ENCODE results near the gene STAT6. TPM values are rescaled to one million over a fixed set of nuclear protein-coding genes. Genes with fewer than 3 reads are reported as not detected.

STAT6 gene
- total and polyA plus RNA-seq, 5 donors, result 57.6 to 89.6 (median 82.8) TPM

GRCh38 chr12:57098546-57098945, 12.6 kb downstream of the STAT6 start:
- intact Hi-C loops (cut with DNase I), result no loop called here
- WGBS, result 79% methylated on average over 1 of the region's 1 CpG
- ATAC-seq, result no peak
- H3K27me3 ChIP-seq (ENCODE audit: control insufficient read depth, insufficient read depth), result no peaks in the 10 kb centered on the region
- no peak overlapping the region for H3K4me3 ChIP-seq (ENCODE audit: low read length)
- no peaks in the 10 kb centered on the region for H3K9me3 ChIP-seq (ENCODE audit: control insufficient read depth, low read length)
- no peak overlapping the region for H3K27ac ChIP-seq (ENCODE audit: low read length)
- no peak for DNase-seq
- no peaks in the 10 kb centered on the region for H3K4me1 ChIP-seq (ENCODE audit: control insufficient read depth, insufficient read depth, low read length)

- Histone ChIP-seq H3K27me3 (ENCODE audit: control insufficient read depth, insufficient read depth) (no peaks in the 10 kb centered on the region), H3K9me3 (ENCODE audit: control insufficient read depth, low read length) (no peaks in the 10 kb centered on the region), H3K27ac (ENCODE audit: low read length) (no peak overlapping the region), H3K4me1 (ENCODE audit: control insufficient read depth, insufficient read depth, low read length) (no peaks in the 10 kb centered on the region), H3K4me3 (ENCODE audit: low read length) (no peak overlapping the region)
- intact Hi-C loops (cut with DNase I), result no loop called here
- WGBS, result 89% methylated on average over 8 of the region's 8 CpGs
- DNase-seq, result no peak
- ATAC-seq, result no peak
Measured at GRCh38 chr12:57097554-57097835, 13.7 kb downstream of the STAT6 start.

GRCh38 chr12:57096748-57097553, 14.2 kb downstream of the STAT6 start:
- Histone ChIP-seq H3K4me1 (ENCODE audit: control insufficient read depth, insufficient read depth, low read length) (no peaks in the 10 kb centered on the region), H3K4me3 (ENCODE audit: low read length) (no peak overlapping the region), H3K27ac (ENCODE audit: low read length) (no peak overlapping the region), H3K9me3 (ENCODE audit: control insufficient read depth, low read length) (no peaks in the 10 kb centered on the region), H3K27me3 (ENCODE audit: control insufficient read depth, insufficient read depth) (no peaks in the 10 kb centered on the region)
- ATAC-seq, result no peak
- intact Hi-C loops (cut with DNase I), result no loop called here
- 87% methylated on average over 8 of the region's 8 CpGs for WGBS
- DNase-seq, result peak in 1 of 3 donors; percentile 45

GRCh38 chr12:57096099-57096572, 15.0 kb downstream of the STAT6 start:
- Histone ChIP-seq H3K9me3 (ENCODE audit: control insufficient read depth, low read length) (no peaks in the 10 kb centered on the region), H3K27ac (ENCODE audit: low read length) (no peak overlapping the region), H3K4me1 (ENCODE audit: control insufficient read depth, insufficient read depth, low read length) (peaks cover under 1% of the 10 kb centered on the region), H3K27me3 (ENCODE audit: control insufficient read depth, insufficient read depth) (no peaks in the 10 kb centered on the region), H3K4me3 (ENCODE audit: low read length) (no peak overlapping the region)
- DNase-seq, result peak in 1 of 3 donors; percentile 40
- WGBS, result 80% methylated on average over 6 of the region's 6 CpGs
- intact Hi-C loops (cut with DNase I), result no loop called here
- ATAC-seq, result no peak

GRCh38 chr12:57095440-57095839, 15.7 kb downstream of the STAT6 start:
- H3K4me1 ChIP-seq (ENCODE audit: control insufficient read depth, insufficient read depth, low read length), result peaks cover 4% of the 10 kb centered on the region
- intact Hi-C loops (cut with DNase I), result no loop called here
- 82% methylated on average over 3 of the region's 3 CpGs for WGBS
- no peak for ATAC-seq
- peak in 1 of 3 donors; percentile 32 for DNase-seq
- H3K4me3 ChIP-seq (ENCODE audit: low read length), result no peak overlapping the region
- H3K9me3 ChIP-seq (ENCODE audit: control insufficient read depth, low read length), result no peaks in the 10 kb centered on the region
- H3K27ac ChIP-seq (ENCODE audit: low read length), result no peak overlapping the region
- no peaks in the 10 kb centered on the region for H3K27me3 ChIP-seq (ENCODE audit: control insufficient read depth, insufficient read depth)

- peak overlapping the region; percentile 40 for H3K27ac ChIP-seq (ENCODE audit: low read length)
- H3K27me3 ChIP-seq (ENCODE audit: control insufficient read depth, insufficient read depth), result no peaks in the 10 kb centered on the region
- H3K4me3 ChIP-seq (ENCODE audit: low read length), result no peak overlapping the region
- peak in 1 of 3 donors; percentile 60 for DNase-seq
- peaks cover 4% of the 10 kb centered on the region for H3K4me1 ChIP-seq (ENCODE audit: control insufficient read depth, insufficient read depth, low read length)
- no peaks in the 10 kb centered on the region for H3K9me3 ChIP-seq (ENCODE audit: control insufficient read depth, low read length)
- ATAC-seq, result no peak
- WGBS, result 45% methylated on average over 15 of the region's 15 CpGs
- intact Hi-C loops (cut with DNase I), result no loop called here
Measured at GRCh38 chr12:57094208-57095160, 16.7 kb downstream of the STAT6 start.

GRCh38 chr12:57093415-57094207, 17.6 kb downstream of the STAT6 start:
- peaks cover 4% of the 10 kb centered on the region for H3K4me1 ChIP-seq (ENCODE audit: control insufficient read depth, insufficient read depth, low read length)

GRCh38 chr12:57092876-57093414, 18.2 kb downstream of the STAT6 start:
- H3K27me3 ChIP-seq (ENCODE audit: control insufficient read depth, insufficient read depth), result no peaks in the 10 kb centered on the region
- ATAC-seq (no peak), DNase-seq (no peak)
- intact Hi-C loops (cut with DNase I), result no loop called here
- no peak overlapping the region for H3K27ac ChIP-seq (ENCODE audit: low read length)
- no peaks in the 10 kb centered on the region for H3K9me3 ChIP-seq (ENCODE audit: control insufficient read depth, low read length)
- peaks cover 4% of the 10 kb centered on the region for H3K4me1 ChIP-seq (ENCODE audit: control insufficient read depth, insufficient read depth, low read length)
- H3K4me3 ChIP-seq (ENCODE audit: low read length), result no peak overlapping the region
- WGBS, result 72% methylated on average over 4 of the region's 4 CpGs

More at GRCh38 chr12:57093415-57094207, 17.6 kb downstream of the STAT6 start:
- no peaks in the 10 kb centered on the region for H3K9me3 ChIP-seq (ENCODE audit: control insufficient read depth, low read length)
- H3K27me3 ChIP-seq (ENCODE audit: control insufficient read depth, insufficient read depth), result no peaks in the 10 kb centered on the region
- peak; percentile 58 to 68 for ATAC-seq
- intact Hi-C loops (cut with DNase I), result no loop called here
- peak overlapping the region; percentile 9 for H3K27ac ChIP-seq (ENCODE audit: low read length)
- H3K4me3 ChIP-seq (ENCODE audit: low read length), result no peak overlapping the region
- WGBS, result 36% methylated on average over 24 of the region's 24 CpGs
- peak; percentile 83 to 93 (median 92) for DNase-seq

GRCh38 chr12:57092529-57092862, 18.7 kb downstream of the STAT6 start:
- no peaks in the 10 kb centered on the region for H3K9me3 ChIP-seq (ENCODE audit: control insufficient read depth, low read length)
- no peaks in the 10 kb centered on the region for H3K27me3 ChIP-seq (ENCODE audit: control insufficient read depth, insufficient read depth)
- 73% methylated on average over 5 of the region's 5 CpGs for WGBS
- no peak for ATAC-seq
- H3K27ac ChIP-seq (ENCODE audit: low read length), result no peak overlapping the region
- H3K4me3 ChIP-seq (ENCODE audit: low read length), result no peak overlapping the region
- peaks cover 4% of the 10 kb centered on the region for H3K4me1 ChIP-seq (ENCODE audit: control insufficient read depth, insufficient read depth, low read length)
- peak in 1 of 3 donors; percentile 49 for DNase-seq
- intact Hi-C loops (cut with DNase I), result no loop called here

GRCh38 chr12:57091638-57092528, 19.3 kb downstream of the STAT6 start:
- peaks cover 4% of the 10 kb centered on the region for H3K4me1 ChIP-seq (ENCODE audit: control insufficient read depth, insufficient read depth, low read length)
- H3K27ac ChIP-seq (ENCODE audit: low read length), result no peak overlapping the region
- DNase-seq, result peak in 2 of 3 donors; percentile 61 to 65

More at GRCh38 chr12:57091638-57092528, 19.3 kb downstream of the STAT6 start:
- Histone ChIP-seq H3K4me3 (ENCODE audit: low read length) (no peak overlapping the region), H3K27me3 (ENCODE audit: control insufficient read depth, insufficient read depth) (no peaks in the 10 kb centered on the region), H3K9me3 (ENCODE audit: control insufficient read depth, low read length) (no peaks in the 10 kb centered on the region)
- ATAC-seq, result no peak
- 66% methylated on average over 25 of the region's 25 CpGs for WGBS
- intact Hi-C loops (cut with DNase I), result no loop called here

All from right cardiac atrium (tissue), 5 donors.